K562 (cell line): Measurements from ENCODE around the gene CPSF4. TPM values are rescaled to one million over a fixed set of nuclear protein-coding genes. Genes with fewer than 3 reads are reported as not detected.

Experiments
- CCNT2 ChIP-seq: IDR thresholded peaks from 2 replicates; pipeline ENCODE4 v1.6.1; 2011; ENCODE audit warnings: borderline replicate concordance, low read depth, mild to moderate bottlenecking, moderate library complexity, mixed read lengths, low read length; ENCODE audit not compliant: insufficient read length; ENCODE audit errors: extremely low read depth
- CHD2 ChIP-seq: IDR thresholded peaks from 2 replicates; pipeline ENCODE4 v1.6.1; 2011; ENCODE audit warnings: low read depth, low read length
- FOXA1 ChIP-seq: fragments of 450-650 bp; IDR thresholded peaks from 2 replicates; pipeline ENCODE4 v1.6.1; 2016; ENCODE audit warnings: mild to moderate bottlenecking, borderline replicate concordance
- FUS ChIP-seq: fragments of 200-400 bp; formaldehyde crosslinking; optimal IDR thresholded peaks from 2 replicates; pipeline ENCODE3; 2017; ENCODE audit warnings: low read depth, low read length
- MGA ChIP-seq: fragments of 450-650 bp; IDR thresholded peaks from 2 replicates; pipeline ENCODE4 v1.6.1; 2016; ENCODE audit warnings: mild to moderate bottlenecking, moderate library complexity
- MTA1 ChIP-seq: fragments of 450-650 bp; IDR thresholded peaks from 2 replicates; pipeline ENCODE4 v1.6.1; 2017; ENCODE audit warnings: borderline replicate concordance
- PML ChIP-seq: IDR thresholded peaks from 2 replicates; pipeline ENCODE4 v1.6.1; 2012; ENCODE audit warnings: low read length, inconsistent platforms
- WHSC1 ChIP-seq: IDR thresholded peaks from one replicate; pipeline ENCODE4 v1.6.1; 2012; ENCODE audit warnings: low read length, control low read depth, inconsistent platforms
- ZMIZ1 ChIP-seq, 2 experiments: fragments of 150-350 bp in 1 of 2; IDR thresholded peaks; 2 replicates each; pipeline ENCODE4 v1.6.1; 2012 to 2016; ENCODE audit warnings: low read depth in 2 of 2, low read length in 2 of 2, mild to moderate bottlenecking in 1 of 2, moderate library complexity in 1 of 2
- ZNF41 ChIP-seq: fragments of 250-450 bp; sonication (Bioruptor Pico); conservative IDR thresholded peaks from 2 replicates; pipeline ENCODE4 v1.4.0; 2020; ENCODE audit warnings: mild to moderate bottlenecking
- polyA plus RNA-seq, 8 experiments: library from polyadenylated mRNA; depleted of rRNA in 4 of 8; stranded (reverse) in 5 of 8; unstranded in 3 of 8; fragments of >200 nt; fragmentation: Nextera tagmentation in 2 of 8; fragmentation: Illumina TruSeq in 1 of 8; extraction: Ambion mirVana in 2 of 8; extraction: Trizol in 1 of 8; gene quantifications; 2 replicates each; pipeline versions ENCODE4 v1.2.1 to v1.2.3, GENCODE V29; 2011 to 2014; ENCODE audit warnings: inconsistent platforms in 1 of 8, missing spikeins in 1 of 8
- total RNA-seq, 7 experiments: library from RNA; depleted of rRNA in 6 of 7; stranded (reverse); fragments of >200 nt in 6 of 7; fragmentation: Illumina TruSeq in 2 of 7; extraction: Trizol in 2 of 7; gene quantifications; 2 replicates each; pipeline versions ENCODE4 v1.2.1 to v1.2.3, GENCODE V29; 2011 to 2021; ENCODE audit warnings: low replicate concordance in 1 of 7
- TF ChIP-seq, protein P1 (sequence below): fragments of 250-450 bp; sonication (Bioruptor Pico); IDR thresholded peaks from 2 replicates; pipeline ENCODE4 v1.5.0; 2020; ENCODE audit warnings: mild to moderate bottlenecking

Gene CPSF4
- total and polyA plus RNA-seq, 9 of the 15 experiments (the other 6 are each of a cell fraction or from before 2014, with no cell fraction given) = 16.9 to 118 (median 71.7) TPM

GRCh38 chr7:99472561-99473314 lies 34.0 kb downstream of the CPSF4 start, which contains the start of gene ZNF789 (continued):
- TF ChIP-seq CCNT2 (peak; percentile 89), MTA1 (no peak), PML (peak; percentile 31), CHD2 (peak; percentile 71; the same call in 1 of the 2 replicates), MGA (peak; percentile 54; the same call in 1 of the 2 replicates), WHSC1 (no peak), FUS (no peak), FOXA1 (no peak), ZNF41 (CRISPR knock-in tag) (0 out of 2 replicates have a peak, but pooled peaks have one; percentile 34), ZMIZ1 (IDR thresholded peaks at IDR 0.05; ENCODE audit: low read depth in 2 of 2, low read length in 2 of 2) (no peak)
- TF ChIP-seq, protein P1, sequence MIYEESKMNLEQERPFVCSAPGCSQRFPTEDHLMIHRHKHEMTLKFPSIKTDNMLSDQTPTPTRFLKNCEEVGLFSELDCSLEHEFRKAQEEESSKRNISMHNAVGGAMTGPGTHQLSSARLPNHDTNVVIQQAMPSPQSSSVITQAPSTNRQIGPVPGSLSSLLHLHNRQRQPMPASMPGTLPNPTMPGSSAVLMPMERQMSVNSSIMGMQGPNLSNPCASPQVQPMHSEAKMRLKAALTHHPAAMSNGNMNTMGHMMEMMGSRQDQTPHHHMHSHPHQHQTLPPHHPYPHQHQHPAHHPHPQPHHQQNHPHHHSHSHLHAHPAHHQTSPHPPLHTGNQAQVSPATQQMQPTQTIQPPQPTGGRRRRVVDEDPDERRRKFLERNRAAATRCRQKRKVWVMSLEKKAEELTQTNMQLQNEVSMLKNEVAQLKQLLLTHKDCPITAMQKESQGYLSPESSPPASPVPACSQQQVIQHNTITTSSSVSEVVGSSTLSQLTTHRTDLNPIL = no peak
